Hippocampal formation (tissue), 2 donors: ENCODE measurements around the gene DGKB.
"Not testable (repeated sequence)": the region's sequence is repeated elsewhere in the genome, so short reads cannot be mapped to it uniquely, and the experiment has no call there.

Source experiments
- DNase-seq, 2 donors: peaks; one replicate each; lab custom pipeline; 2025; lab: John Stamatoyannopoulos, UW

Gene DGKB

DNA sequence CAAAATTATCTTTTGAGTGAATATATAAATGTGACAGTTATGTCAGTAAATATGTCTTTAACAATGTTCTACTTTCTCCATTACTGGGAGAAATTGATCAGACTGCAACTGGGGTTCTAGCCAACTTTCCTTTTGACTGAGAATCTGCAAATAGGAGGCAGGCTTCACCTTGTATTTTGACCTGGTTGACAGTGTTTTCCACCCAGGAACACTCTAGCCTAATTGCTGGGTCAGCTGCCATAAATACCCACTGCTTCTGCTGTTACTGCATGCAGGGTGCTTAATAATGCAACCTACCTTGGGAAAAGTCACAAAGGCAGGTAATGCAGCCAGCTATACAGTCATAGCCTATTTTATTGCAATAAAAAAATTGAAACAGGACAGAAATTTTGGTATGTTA is 319.0 kb downstream of the DGKB start:
- DNase-seq: no peak

DNA sequence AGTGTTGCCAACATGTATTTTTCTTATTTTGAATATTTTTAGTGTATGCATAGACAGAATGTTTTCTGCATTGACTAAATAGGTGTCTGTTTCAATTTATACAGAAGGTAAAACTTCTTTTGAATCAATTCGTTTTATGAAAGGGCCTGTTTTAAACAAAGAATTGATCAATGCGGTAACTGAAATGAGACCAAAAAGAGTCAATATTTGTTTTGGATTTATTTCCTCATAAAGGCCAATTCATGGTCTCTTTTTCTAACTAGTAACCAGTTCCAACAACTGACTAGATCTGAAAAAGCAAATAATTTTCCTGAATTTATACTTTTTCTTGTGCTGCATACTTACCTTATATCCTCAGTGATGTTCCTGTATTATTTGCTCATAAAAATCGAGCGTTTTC is 320.5 kb downstream of the DGKB start:
- DNase-seq: no peak

DNA sequence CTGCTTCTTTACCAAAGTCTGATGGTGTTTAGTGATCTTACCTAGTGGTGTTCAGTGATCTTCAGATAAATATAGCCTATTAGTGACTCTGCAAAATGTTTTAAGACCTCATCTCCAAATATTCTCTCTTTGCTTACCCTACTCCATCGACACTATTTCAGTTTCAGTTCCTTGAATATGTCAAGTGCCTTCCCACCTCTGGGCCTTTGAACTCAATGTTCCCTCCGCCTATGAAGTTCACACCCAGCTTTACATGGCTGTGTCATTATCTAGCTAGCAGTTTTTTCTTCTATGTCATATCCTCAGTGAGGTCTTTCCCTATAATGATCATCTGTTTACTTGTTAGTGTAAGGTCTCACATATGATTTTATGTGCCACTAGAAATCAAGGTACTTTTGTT is 322.6 kb downstream of the DGKB start:
- DNase-seq: no peak

DNA sequence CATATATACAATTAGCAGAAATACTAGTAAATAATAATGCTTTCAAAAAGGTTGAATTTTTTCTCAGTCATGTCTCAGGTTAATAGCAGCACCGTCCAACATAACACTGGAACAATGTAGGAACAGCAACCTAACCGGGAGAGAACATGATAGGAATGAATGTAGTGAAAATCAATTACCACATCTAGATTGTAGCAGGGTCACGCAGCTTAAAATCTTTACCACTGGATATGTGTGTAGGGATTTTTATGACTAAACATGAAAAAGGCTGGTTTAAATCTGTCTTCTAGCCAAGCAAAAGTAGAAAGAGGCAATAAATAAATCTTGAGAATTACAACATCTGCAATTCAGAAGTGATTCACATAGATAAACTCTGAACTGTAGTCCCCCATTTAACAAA is 326.0 kb downstream of the DGKB start:
- DNase-seq: no peak

DNA sequence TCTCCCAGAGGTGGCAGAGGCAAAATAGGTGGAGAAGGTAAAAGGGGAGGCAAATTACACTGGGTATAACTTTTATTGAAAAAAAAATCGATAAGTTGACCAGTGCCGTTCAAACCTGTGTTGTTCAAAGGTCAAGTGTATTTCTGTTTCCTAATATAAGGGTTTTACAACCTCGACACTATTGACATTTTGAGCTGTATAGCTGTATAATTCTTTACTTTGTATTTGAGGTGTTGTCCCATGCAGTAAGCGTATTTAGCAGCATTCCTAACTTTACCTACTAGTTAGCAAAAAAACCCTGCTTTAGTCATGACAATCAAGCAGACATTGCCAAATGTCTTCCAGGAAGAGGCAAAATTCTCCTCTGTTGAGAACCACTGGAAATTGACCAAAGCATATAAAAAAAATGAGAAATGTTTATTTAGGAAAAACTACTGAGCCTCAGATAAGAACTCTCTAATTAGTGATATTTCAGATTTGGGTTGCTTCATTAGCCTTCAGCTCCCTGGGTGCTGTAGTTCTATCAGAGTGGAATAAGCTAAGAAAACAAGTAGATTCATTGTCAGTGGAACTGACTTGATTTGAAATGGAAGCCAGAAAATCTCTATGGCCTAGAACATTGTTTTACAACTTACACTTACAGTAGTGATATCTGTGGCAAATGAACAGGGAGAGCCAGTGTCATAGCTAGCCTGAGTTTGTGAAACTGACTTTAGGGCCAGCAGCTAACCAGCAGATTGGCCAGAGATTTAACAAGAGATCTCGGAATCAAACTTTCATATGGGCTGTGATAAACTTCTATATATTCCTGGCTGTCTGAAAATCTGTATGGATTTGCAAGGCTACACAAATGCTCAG is 331.6 kb downstream of the DGKB start:
- DNase-seq: no peak

DNA sequence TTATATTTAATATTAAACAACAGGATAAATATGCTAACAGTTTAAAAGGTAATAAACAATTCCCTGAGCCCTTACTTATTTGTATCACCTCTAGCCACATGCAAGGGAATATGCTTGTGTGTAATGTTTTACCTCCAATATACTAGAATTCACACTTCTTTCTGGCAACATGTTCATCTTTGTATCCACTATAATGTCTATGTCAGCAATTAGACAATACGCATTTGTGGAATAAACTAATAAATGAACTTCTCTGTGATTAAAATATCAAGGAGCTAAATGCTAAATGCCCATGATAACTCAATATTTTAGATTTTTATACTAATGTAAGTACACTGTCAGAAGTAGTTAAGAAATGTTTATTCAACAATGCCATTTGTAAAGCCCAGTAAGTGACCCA is 350.5 kb downstream of the DGKB start:
- no peak for DNase-seq

DNA sequence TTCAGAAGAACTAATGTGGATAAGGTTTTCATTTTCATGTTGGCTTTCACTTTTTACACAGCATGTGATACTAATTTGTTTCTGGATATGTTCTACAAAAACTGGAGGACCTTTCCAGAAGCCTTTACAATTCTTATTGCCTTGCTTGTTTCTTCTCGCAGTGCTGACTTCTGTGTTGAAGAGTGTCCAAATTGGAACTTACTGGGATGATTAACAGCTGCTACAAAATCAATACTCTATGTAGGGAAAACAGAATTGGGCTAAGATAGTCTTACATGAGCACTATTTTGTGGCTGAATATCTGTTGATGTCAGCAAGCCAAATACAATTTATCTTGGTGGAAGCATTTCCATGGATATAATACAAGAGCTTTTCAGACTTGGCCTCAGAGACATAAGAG is 351.2 kb downstream of the DGKB start:
- no peak for DNase-seq

DNA sequence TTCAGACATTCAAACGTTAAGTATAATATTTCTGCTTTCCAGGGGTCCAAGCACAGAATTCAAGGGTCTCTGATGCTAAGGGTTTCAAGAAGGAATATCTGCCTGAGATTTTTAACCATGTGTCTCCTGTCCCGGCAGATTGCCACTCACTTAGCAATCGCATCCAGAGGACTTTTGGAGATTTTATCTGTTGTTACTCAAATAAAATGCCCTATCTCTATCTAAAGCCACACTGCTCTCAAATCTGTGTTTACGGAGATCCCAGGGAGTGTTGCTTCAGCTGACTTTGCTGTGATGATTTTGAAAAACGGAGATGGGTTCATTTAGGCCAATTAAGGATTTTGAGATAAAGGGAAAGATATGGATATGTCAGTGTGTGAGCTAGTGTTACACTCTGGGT is 359.9 kb downstream of the DGKB start:
- no peak for DNase-seq

DNA sequence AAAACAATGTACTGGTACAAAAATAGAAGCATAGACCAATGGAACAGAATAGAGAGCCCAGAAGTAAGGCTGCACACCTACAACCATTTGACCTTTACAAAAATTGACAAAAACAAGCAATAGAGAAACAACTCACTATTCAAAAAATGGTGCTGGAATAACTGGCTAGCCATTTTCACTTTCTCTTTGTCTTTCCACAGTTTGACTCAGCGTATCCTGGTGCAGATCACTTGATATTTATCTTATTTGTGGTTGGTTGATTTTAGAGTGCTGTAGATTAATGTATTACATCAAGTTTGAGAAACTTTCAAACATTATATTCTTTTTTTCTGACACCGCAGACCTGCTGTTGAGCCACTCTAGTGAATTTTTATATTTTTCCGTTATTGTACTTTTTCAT is 381.4 kb downstream of the DGKB start:
- no peak for DNase-seq

DNA sequence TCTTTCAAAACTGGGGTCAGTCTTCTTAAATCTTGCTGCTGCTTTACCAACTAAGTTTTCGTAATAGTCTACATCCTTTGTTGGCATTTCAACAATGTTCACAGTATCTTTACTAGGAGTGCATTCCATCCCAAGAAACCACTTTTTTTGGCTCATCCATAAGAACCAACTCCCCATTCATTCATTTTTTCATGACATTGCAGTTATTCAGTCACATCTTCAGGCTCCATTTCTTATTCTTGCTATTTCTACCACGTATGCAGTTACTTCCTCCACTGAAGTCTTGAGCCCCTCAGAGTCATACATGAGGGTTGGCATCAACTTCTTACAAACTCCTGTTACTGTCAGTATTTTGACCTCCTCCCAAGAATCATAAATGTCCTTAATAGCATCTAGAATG is 392.3 kb downstream of the DGKB start:
- no peak for DNase-seq

DNA sequence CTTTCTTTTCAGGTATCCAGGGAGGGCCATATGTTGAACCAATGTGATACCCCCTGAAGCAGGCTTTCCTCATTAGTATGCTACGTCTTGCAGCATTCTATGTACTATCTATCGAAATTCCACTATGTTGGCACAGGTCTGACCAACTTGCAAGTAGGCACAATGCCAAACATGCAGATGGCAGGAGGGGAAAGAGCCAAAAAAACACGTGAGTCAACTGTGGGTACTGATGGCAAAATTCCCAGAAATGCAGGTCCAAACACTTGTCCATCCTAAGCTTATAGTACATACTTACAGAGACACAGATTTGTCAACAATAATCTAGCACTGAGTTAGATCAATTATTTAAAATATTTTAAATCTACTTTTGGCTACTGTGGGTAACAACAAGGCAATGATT is 394.9 kb downstream of the DGKB start:
- no peak for DNase-seq

DNA sequence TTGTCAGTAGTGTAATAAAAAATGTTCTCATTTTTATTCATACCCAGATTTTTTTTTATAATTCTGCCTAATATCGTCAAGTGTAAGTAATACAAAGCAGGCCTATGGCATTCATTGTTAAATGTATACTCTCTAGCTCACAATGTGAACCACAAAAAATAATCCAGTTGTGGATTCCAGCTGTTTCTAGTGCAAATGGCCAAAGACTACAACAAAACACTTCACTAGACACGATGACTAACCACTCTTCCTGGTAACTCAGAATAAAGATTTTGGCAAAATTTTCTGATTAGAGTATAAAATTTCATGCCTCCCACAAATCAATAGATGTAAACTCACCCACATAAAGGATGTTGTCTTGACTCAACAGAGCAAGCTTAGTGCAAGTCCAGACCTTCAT is 396.6 kb downstream of the DGKB start:
- DNase-seq: no peak

DNA sequence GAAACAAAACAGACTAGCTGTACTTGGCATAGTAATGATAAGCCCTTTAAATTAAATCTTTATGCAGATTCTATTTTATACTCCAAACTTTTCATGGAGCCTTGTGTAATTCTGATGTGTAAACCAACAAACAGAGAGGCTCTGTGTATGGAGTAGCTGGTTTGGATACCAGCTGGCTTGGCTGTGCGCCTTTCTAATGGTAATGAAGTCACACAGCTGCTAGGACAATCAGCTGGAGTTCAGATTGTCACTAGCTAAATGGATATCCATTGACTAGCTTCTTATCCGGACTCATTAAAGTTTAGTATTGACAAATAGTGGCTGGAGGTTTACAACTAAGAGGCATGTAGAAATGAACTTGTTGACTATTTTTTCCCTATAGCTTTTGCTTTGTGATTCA is 398.4 kb downstream of the DGKB start:
- DNase-seq: peak; percentile 6 to 50

DNA sequence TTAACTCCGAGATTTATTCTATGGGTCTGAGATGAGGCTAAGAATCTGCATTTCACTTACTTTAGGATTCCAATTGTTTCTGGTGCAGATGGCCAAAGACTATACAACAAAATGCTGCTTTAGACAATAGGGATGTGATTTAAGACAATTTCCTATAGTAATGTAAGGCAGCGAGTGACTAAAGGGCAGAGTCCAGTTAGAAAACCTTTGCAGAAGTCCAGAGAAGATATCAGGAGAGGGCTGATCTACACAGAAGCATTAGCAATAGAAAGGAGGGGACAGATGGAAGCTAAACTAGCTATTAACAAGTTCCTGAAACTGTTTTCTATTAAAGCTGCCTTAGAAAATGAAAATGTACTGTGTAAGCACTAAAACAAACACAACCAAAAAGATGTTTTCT is 398.9 kb downstream of the DGKB start:
- DNase-seq: no peak

DNA sequence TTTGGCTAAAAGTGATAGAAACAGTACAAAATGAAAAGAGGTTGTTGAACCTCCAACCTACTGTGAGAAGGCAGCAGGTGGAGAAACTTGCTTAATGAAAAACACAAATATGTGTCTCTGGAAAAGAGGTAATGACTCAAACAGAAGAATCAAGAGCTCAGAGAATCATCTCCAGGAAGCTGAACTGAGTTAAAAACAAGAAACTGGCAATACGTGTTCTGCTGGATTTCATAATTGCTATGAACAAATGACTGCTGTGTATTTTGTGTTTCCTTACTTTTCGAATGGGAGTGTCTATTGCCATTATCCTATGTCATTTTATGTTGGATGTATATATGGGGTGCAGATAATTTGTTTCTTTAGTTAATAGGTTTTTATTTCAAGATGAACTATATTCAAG is 401.1 kb downstream of the DGKB start:
- DNase-seq: no peak

DNA sequence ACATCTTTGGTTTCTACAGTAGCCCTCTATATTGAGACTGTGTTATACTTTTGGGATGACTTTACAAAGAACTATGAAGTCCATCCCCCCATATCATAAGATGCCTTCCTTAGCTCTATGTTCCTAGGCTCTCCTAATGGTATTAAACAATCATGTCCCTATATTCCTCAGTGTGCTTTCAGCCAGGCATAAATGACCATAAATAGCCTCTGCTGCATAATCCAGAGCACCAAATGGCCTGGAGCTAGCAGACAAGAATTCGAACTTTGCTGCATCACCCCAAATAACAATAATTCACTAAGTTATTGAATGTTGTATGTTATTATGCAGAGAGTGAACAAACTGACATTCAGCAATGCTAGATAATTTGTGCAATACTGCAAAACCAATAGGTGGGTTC is 405.2 kb downstream of the DGKB start:
- no peak for DNase-seq

DNA sequence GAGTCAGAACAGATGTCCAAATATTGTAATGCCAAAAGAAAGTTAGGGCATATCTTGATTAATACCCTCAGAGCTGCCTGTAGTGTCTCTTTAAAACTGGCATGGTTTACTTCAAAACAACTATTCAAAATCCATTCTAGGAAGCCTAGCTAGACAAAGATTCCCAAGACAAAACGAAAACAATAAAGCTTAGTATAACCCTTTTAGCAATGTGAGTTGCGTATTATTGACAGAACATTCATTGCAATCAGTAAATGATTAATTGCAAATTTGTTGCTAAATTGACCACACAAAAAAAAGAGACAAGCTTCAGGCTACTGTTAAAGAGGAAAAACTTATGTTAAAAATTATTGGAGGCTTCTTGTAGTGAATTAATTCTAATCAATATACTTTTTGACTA is 406.9 kb downstream of the DGKB start:
- no peak for DNase-seq

DNA sequence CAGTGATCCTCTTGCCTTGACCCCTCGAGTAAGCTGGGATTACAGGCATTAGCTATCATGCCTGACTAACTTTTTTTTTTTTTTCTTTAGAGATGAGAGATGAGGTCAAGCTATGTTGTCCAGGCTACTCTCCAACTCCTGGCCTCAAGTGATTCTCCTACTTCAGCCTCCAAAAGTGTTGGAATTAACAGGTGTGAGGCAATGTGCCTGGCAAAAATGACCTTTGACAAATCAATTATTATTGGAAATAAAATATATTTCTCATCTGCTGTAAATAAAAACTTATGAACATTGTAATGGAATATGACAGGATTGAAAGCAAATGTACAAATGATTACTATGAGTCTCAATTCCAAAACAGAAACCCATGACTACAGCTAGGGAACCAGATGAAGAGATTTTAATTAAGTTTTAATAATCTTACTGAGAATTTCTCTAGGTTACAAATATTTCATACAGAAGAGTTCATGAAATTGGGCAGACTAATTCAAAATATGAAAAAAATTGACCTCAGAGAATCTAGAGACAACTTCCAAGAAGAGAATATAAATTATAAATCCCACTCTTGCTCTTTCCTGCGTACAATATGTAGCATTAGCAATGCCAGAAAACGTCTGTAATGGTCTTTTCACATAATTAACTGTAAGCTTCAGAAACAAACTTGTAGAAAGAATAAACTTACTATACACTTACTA is 414.7 kb downstream of the DGKB start:
- DNase-seq: no peak

DNA sequence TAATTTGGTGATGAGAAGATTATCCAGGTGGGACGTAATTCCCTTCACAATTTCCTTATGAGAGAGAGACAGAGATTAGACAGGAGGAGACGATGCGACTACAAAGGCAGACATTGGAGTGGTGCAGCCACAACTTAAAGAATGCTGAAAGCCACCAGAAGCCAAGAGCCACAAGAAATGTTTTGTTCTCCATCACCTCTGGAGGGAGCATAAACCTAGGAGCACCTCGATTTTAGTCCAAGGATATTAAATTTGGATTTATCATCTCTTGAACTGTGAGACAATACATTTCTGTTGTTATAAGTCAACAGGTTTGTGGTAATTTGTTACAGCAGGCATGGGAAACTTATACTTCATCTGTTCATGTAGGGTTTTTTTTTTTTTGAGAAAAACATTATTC is 418.9 kb downstream of the DGKB start:
- DNase-seq: no peak

DNA sequence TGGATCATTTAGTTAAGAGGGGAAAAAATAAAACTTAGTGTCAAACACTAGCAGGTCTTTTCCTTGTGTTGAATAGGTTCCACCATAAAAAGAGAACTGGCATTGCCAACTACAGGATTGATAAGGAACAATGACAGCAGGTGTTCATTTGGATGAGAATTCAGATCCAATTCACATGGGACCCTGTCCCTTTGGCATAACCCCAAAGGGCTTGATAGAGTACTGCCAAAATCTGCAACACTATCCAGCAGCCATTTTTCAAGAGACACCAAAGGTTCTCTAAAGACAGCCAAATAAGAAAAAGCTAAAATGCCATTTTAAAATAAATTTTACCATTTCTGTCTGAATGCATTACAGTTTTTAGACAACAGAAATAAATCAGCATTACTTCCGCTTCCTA is 422.3 kb downstream of the DGKB start:
- no peak for DNase-seq

DNA sequence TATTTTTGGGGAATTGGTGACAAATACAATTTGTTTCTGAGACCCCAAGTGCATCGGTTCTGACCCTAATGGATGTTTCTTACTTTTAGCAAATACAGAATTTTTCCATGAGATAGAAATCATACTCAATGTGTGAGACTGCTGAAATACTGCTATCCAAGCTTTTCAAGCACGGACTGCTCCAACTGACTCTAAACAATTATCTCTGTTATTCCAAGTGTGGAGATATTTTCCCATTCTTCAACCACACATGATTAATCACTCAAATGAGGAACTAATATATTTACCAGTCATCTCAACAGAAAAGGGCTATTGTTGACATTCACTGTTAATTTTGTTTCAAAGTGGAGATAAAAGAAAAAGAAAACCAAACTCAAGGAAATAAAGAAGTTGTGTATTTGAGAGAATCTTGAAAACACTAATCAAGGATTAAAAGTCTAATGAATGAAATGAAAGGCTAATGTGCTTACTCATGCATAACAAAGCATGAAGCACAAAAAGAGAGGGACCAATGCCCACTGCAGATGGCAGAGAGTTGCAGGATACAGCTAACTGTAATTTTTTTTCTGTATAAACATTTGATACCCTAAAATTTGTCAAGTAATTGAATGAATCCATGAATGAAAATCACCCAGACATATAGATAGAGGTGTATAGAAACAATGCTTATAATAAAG is 423.6 kb downstream of the DGKB start:
- DNase-seq: no peak

DNA sequence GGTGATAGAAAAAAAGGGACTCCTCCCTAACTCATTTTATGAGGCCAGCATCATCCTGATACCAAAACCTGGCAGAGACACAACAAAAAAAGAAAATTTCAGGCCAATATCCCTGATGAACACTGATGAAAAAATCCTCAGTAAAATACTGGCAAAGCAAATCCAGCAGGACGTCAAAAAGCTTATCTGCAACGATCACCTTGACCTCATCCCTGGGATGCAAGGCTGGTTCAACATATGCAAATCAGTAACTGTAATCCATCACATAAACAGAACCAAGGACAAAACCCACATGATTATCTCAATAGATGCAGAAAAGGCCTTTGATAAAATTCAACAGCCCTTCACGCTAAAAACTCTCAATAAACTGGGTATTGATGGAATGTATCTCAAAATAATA is 440.8 kb downstream of the DGKB start:
- DNase-seq: not testable (repeated sequence)

DNA sequence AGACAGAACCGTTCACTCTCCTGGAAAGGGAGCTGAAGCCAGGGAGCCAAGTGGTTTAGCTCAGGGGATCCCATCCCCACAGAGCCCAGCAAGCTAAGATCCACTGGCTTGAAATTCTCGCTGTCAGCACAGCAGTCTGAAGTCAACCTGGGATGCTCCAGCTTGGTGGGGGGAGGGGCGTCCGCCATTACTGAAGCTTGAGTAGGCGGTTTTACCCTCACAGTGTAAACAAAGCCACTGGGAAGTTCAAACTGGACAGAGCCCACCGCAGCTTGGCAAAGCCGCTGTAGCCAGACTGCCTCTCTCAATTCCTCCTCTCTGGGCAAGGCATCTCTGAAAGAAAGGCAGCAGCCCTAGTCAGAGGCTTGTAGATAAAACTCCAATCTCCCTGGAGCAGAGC is 443.7 kb downstream of the DGKB start:
- not testable (repeated sequence) for DNase-seq
